ENCODE results near the gene BMPR1A. TPM values are rescaled to one million over a fixed set of nuclear protein-coding genes. Genes with fewer than 3 reads are reported as not detected.
A peak's percentile ranks its signal among the peaks of the same experiment; 100 is the strongest.

The BMPR1A gene
- total RNA-seq, 1 experiment from 2014 or later = 26.0 TPM

DNA sequence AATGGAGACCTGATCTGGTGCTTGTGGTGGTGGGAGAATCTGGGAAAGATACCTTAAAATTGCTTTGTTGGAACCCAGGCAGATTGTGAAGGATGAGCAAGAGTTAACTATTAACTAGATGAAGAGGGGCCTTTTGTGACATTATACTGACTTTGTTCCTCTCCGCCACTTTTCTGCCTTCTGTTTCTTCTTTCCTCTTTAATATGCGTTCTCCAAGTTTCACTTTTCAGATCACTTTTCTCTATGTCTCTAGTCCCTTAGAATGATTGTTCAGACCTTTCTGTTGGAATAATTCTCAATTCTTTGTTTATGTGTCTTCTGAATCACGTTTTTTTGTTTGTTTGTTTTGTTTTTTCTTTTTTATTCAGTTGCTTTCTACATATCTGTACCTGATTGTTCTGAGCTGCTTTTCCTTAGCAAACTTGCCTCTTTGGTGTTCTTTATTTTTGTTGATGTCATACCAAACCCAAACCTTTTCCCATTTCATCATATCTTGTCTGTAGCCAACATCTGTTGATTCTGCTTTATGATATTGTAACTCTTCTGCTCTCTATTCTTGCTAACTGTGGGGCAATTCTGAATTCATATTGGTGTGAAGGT lies 2.8 kb downstream of the BMPR1A start:
- DNase-seq (ENCODE audit: low read depth) = no peak

DNA sequence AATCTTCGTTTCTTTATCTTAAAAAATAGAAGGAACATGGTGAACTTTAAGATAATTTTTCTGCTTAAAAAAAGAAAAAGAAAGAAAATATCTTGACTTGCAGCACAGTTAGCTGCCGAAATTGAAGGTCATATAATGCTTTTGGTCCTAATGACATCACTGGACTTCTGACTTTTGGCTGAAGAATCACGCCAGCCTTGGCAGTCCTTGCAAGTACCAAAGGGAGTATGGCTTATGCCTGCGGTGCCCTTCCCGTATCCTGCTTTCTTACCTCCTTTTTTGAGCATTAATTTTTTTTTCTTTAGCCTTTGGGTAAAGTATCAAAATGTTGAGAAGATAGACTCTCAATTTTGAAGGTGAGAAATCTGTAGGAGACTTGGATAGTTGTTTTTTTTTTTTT lies 7.0 kb downstream of the BMPR1A start:
- DNase-seq (ENCODE audit: low read depth) = no peak

DNA sequence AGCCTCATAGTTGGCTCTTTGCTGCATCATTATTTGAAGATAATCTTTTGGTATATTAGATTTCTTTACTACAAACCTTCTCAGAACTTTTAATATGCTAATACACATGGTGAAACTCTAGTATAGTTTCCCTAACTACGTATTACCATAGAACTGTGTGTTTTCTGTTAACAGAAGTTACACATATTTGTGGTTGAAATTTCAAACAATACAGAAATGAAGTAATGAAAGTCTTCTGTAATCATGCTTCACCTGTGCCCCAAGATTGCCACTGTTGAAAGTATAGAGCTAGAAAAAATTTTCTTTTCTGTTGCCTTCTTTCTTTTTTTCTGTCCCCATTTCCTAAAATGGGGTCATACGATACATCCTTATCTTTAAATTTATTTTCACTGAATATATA lies 9.1 kb downstream of the BMPR1A start:
- DNase-seq (ENCODE audit: low read depth) = no peak

DNA sequence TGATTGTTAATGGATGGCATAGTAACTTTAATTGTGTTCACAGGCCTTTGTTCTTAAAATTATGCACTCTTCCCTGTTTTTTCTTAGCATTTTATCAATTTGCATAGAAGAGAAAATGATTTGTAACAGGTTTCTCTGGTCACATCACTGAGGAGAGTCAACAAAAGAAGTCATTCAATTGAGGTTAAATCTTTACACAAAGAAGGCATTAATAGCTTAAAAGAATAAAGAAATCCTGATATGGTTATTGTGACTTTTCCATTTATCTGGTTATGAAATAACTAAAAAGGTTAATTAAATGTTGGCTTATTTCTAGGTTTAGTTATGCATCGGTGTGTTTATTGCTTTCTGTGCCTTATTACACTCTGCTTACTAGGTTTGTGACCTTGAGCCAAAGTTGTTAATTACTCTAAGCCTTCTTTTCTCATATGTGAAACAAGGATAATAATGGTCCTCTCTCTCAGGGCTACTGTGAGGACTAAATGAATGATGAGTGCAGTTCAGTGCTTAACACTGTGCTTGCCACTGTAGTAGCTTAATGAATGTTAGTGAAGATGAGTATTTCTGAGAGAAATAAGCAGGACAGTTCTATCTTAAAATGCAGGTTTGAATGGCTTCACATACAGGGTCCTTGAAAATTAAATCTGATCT lies 12.1 kb downstream of the BMPR1A start:
- no peak for DNase-seq (ENCODE audit: low read depth)

DNA sequence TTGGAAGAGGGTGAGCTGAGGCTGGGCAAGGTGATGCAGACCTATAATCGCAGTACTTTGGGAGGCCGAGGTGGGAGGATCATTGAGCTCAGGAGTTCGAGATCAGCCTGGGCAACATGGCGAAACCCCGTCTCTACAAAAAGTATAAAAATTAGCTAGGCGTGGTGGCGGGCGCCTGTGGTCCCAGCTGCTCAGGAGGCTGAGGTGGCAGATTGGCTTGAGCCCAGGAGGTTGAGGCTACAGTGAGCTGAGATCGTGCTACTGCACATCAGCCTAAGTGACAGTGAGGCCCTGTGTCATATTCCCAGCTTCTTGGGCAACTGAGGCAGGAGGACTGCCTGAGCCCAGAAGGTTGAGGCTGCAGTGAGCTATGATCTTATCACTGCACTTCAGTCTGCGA lies 13.6 kb downstream of the BMPR1A start:
- no peak for DNase-seq (ENCODE audit: low read depth)

DNA sequence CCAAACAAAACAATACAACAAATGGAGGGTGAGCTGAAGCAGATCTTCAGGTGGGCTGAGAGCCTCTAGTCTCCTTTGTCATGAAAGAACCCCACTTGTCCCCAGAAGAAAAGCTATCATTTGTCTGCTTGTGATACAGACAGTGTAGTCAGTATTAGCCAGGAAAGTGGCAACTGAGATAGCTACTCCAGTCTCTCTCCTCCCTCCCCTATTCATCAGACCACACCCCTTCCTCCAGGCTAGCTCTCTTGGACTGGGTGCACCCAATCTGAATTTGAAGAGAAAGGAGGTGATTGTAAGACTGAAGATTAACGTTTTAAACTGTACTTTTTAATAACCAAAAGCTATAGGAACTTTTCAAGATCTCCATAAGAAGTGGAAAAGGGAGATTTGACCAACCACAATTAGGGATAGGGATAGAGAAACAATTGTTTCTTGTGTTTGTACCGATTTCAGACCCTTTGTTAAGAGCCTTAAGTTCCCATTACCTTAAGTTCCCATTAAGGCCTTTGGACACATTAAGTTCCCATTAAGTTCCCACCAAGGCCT lies 14.1 kb downstream of the BMPR1A start:
- DNase-seq (ENCODE audit: low read depth) = no peak

DNA sequence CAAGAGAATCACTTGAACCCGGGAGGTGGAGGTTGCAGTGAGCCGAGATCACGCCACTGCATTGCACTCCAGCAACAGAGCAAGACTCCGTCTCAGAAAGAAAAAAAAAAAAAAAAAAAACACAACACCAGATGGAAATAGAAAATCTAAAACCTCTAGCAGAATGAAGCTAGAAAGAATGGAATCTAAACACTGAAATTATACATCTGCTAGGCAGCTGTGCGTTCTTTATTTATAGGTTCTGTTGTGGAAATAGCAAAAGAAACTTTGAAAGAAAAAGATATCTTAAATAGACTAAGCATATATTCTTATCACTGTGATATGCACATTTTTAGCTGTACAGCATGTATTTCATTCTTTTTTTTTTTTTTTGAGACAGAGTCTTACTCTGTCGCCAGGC lies 17.1 kb downstream of the BMPR1A start:
- DNase-seq (ENCODE audit: low read depth) = no peak

DNA sequence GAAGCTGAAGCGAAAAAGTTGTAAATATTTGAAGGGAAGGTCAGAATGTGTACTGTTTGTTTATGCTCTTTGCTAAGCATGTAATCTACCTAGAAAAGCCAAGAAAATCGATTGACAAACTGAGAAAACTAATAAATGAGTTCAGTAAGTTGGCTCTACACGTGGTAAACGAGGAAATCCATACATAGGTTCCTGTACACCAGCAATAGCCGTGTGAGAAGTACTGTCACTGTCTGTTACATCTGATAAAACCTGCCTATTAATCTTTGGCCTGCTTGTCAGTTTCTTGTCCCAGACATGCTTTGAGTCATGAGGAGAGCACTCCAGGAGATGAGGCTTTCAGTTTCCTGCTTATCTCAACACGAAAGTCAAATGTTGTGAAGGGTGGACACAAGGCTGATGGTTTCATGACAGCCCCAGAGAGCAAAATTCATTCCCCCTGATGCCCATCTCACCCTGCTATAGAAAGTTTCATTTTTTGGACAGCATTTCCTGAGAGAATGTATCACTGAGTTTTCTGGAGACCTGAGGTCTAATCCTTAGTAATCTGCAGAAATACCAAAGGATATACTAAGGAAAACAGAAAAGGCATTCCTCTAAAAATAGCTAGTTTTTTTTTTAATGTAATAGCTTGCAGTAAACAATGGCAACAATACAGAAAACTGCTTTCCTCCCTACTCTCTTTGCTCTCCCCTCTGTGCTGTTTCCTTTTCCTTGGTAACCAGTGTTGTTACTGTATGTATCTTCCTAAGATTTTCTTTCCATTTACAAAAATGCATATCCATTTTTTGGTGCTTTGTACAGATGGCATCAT lies 18.8 kb downstream of the BMPR1A start:
- DNase-seq (ENCODE audit: low read depth) = peak; percentile 11

DNA sequence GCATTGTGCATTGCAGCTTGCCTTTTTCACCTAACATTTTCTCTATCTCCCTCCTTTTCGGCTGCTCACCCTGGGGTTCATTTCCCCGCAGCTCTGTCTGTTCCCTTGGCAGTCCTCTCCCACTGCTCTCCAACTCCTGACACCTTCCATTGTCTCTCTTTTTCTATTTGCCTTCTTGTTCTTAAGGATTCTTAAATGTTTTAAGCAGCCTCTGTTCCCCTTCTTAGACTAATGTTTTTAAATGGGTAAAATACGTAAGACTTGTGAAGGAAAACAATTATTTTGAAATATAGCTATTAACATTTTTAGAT lies 19.4 kb downstream of the BMPR1A start:
- DNase-seq (ENCODE audit: low read depth) = no peak

DNA sequence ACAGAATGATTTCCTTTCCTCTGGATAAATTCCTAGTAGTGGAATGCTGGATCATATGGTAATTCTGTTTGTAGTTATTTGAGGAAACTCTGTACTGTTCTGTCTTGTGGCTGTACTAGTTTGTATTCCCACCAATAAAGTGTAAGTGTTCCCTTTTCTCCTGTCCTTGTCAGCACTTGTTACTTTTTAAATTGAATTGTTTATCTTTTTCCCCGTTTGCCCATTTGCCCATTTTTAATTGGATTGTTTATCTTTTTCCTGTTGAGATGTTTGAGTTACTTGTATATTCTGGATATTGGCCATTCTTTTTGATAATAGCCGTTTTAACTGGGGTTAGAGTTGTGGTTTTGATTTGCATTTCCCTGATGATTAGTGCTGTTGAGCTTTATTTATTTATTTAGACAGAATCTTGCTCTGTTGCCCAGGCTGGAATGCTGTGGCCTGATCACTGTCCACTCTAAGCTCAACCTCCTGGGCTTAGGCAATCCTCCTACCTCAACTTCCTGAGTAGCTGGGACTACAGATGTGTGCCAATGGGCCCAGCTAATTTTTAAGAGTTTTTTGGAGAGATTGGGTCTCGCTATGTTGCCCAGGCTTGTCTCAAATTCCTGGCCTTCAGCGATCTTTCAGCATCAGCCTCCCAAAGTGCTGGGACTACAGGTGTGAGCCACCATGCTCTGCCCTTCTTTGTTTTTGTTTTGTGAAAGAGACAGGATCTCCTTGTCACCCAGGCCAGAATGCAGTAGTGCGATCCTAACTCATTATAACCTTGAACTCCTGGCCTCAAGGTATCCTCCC lies 23.0 kb downstream of the BMPR1A start:
- DNase-seq (ENCODE audit: low read depth) = no peak

DNA sequence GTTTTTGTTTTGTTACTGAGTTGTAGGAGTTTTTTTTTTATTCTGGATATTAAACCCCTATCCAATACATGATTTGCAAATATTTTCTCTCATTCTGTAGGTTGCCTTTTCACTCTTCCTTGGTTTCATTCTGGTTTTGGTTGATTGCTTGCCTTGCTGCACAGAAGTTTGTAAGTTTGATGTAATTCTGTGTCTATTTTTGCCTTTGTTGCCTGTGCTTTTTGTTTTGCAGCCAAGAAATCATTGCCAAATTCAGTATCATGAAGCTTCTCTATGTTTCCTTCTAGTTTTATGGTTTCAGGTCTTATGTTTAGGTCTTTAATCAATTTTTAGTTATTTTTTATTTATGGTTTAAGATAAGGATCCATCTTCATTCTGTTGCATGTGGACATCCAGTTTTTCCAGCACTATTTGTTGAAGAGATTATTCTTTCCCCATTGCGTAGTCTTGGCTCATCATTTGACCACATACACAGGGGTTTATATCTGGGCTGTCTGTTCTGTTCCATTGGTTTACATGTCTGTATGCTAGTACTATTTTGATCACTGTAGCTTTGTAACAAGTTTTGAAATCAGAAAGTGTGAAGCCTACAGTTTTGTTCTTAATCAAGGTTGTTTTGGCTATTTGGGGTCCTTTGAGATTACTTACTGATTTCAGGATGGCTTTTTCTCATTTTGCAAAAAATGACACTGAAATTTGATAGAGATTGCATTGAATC lies 26.4 kb downstream of the BMPR1A start:
- no peak for DNase-seq (ENCODE audit: low read depth)

DNA sequence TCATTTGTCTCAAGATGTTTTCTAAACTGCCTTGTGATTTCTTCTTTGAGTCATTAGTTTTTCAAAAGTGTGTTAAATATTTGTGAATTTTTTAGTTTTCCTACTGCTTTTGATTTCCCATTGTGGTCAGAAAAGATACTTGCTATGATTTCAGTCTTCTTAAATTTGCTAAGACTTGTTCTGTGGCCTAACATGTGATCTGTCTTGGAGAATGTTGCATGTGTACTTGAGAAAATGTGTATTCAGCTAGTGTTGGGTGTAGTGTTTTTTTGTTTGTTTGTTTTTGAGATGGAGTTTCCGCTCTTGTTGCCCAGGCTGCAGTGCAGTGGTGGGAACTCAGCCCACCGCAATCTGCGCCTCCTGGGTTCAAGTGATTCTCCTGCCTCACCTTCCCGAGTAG lies 28.6 kb downstream of the BMPR1A start:
- no peak for DNase-seq (ENCODE audit: low read depth)

DNA sequence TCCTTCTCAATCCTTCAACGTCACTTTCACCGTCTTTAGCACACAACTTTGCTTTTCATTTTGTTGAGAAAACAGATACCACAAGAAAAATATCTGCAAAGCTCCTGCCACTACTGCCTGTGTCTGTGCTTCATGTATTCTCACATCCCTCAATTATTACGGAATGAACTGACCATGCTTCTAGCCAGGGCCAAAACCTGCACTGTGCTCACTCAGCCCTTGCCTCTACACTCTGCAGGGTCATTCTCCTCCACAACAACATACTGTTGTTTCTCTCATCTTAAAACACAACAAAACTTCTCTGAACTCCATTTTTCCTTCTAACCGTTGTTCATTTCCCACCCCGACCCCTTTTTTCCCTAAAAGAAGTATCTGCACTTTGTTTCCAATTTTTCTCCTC lies 29.5 kb downstream of the BMPR1A start:
- no peak for DNase-seq (ENCODE audit: low read depth)

DNA sequence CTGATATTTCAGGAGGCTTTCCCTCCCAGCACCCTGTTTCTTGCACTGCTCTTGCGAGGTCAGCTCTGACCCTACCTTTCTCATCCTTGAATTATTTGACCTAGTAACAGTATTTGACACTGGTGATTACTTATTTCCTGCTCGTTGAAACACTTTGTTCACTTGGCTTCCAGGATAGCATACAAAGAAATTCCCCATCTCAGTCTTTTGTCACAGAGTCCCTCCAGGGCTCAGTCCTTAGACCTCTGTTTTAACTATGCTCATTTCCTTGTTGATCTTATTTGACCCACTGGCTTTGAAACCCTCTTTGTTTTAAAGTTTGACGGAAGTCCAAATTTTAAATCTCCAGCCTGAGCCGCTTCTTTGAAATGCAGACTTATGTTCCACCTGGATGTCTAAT lies 29.9 kb downstream of the BMPR1A start:
- no peak for DNase-seq (ENCODE audit: low read depth)

DNA sequence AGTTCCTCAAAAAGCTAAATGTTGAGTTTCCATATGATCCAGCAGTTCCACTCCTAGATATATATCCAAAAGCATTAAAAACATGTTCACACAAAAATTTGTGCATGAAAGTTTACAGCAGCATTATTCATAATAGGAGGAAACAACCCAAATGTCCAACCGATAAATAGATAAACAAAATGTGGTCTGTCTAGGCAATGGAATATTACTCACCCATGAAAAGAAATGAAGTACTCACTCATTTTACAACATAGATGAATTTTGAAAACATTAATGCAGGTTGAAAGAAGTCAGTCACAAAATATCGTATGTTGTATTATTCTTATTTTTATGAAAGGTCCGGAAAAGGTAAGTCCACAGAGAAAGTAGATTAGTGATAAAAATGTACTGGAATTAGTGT lies 34.0 kb downstream of the BMPR1A start:
- no peak for DNase-seq (ENCODE audit: low read depth)

DNA sequence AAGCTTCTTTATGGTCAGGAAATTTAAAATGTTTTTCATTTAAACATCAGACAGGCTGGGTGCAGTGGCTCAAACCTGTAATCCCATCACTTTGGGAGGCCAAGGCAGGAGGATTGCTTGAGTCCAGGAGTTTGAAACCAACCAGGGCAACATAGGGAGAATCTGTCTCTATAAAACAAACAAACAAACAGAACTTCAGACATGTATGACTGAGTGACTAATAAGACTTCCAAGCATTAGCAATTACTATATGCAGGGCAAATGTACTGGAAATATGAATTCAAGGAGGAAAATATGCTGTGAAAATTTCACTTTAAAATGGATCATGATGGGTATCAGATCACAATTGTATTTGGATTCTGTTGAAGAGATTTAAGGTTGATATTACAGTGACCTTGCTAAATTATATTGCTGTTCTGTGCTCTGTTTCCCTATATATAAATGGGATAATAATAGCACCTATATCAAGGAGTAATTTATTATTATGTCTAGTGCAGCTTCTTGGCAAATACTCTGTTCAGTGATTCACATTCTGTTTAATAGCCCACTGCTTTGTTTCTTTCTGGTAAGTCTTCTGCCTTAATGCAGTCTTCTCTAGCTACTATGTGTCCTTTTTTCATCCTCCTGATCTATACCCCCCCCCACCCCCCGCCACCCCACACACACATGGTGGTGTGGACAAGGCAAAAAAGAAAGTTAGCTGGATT lies 36.2 kb downstream of the BMPR1A start:
- no peak for DNase-seq (ENCODE audit: low read depth)

DNA sequence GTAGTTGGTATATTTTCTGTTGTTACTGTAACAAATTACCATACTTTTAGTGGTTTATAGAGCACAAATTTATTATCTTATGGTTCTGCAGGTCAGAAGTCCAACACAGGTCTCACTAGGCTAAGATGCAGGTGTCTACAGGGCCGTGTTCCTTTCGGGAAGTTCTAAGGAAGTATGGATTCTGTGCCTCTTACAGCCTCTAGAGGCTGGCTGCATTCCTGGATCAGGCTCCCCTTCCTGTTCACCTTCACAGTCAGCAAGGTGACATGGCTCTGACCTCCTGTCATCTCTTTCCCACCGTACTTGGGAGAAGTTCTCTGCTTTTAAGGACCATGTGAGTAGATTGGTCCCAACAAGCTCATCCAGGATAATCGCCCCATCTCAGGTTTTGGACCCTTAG lies 37.3 kb downstream of the BMPR1A start:
- DNase-seq (ENCODE audit: low read depth) = no peak

DNA sequence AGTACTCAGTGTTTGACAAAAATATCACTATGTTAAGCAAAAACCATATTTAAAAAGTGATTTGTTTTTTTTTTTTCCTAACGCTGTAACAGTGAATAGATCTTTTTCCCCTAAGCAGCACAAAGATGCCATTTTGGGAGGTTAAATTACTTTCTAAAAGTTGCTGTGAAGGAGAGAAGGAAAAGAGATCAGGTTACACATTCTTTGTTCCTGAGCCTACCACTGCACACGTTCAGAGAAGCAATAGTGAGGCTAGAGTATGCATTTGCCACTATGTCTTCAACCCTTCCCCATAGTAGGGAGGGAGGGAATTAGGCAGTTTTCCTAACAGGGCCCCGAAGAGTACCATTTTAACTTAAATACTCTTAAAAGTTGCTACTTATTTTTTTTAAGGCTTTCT lies 38.9 kb downstream of the BMPR1A start:
- peak; percentile 79 for DNase-seq (ENCODE audit: low read depth)

DNA sequence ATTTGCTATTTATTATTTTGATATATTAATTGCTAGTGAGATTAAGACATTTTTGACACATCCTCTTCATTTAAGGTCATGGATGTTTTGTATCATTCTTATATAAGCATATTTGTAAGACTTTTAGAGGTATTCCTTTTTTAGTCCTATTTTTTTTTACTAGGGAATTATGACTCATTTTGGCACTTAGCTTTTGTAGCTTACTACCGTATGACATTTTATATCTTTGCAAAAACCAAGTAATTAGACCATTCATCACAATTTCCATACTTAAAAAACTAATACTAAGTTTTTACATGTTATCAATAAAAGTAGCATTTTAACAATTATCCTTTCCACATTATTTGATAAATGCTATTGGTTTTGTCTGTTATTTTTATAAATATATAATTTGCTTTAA lies 41.6 kb downstream of the BMPR1A start:
- no peak for DNase-seq (ENCODE audit: low read depth)

DNA sequence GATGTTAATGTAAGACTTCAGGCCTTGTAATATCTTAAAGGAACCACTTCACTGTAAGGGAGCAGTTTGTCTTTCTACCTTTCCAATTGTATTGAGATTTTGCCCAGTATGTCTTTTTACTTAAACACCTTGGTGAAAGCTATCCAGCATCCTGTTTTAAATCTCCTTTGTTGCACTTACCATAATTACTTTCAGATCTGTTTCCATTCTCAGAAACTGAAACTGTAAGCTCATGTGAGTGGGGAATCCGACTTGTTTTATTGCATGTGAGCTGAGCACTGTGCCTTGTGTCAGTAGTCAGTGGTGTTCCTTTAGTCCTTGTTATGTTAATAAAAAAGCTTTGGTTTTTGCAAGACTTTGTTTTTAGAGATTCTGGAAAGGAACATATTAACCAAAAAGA lies 42.2 kb downstream of the BMPR1A start:
- DNase-seq (ENCODE audit: low read depth) = no peak

Measured in HT1080 (cell line).